HFFc6 (cell line): ENCODE results near the gene CELSR1. TPM values are rescaled to one million over a fixed set of nuclear protein-coding genes. Genes with fewer than 3 reads are reported as not detected.

ENCODE experiments used
- DNase-seq: peaks from one replicate; pipeline ENCODE4 v3.0.0-alpha.2; 2018
- H3K27ac Mint-ChIP-seq: 2 replicates; pipeline ENCODE4 v1.8.0; 2020; ENCODE audit warnings: mild to moderate bottlenecking, mixed read lengths
- H3K27me3 Mint-ChIP-seq: 2 replicates; pipeline ENCODE4 v1.8.0; 2021; ENCODE audit warnings: mild to moderate bottlenecking, moderate library complexity, mixed read lengths; ENCODE audit not compliant: insufficient read depth
- H3K36me3 Mint-ChIP-seq: 2 replicates; pipeline ENCODE4 v1.8.0; 2021; ENCODE audit warnings: low read depth, mixed read lengths
- H3K4me1 Mint-ChIP-seq: 2 replicates; pipeline ENCODE4 v1.8.0; 2020; ENCODE audit warnings: low read depth, mixed read lengths
- H3K4me3 Mint-ChIP-seq: 2 replicates; pipeline ENCODE4 v1.8.0; 2020; ENCODE audit warnings: mild to moderate bottlenecking, moderate library complexity, mixed read lengths
- H3K9me3 Mint-ChIP-seq: 2 replicates; pipeline ENCODE4 v1.8.0; 2020; ENCODE audit warnings: mild to moderate bottlenecking, mixed read lengths
- CTCF ChIP-seq: fragments of 200-600 bp; sonication (generic); IDR thresholded peaks from 2 replicates; pipeline ENCODE4 v1.5.0; 2021; ENCODE audit warnings: antibody characterized with exemption, mild to moderate bottlenecking
- total RNA-seq, 6 experiments: library from RNA; stranded (reverse); fragmentation: NEBNext Ultra II Directional; extraction: Animal tissue kit (Norgen Biotek cat#: 25700); gene quantifications; 2 replicates in 1 of 6; 3 replicates in 5 of 6; pipeline ENCODE4 v1.2.3, GENCODE V29; 2021

CELSR1 gene
- total RNA-seq, 6 experiments from 2014 or later, result 4.7 to 8.2 (median 6.5) TPM

DNA sequence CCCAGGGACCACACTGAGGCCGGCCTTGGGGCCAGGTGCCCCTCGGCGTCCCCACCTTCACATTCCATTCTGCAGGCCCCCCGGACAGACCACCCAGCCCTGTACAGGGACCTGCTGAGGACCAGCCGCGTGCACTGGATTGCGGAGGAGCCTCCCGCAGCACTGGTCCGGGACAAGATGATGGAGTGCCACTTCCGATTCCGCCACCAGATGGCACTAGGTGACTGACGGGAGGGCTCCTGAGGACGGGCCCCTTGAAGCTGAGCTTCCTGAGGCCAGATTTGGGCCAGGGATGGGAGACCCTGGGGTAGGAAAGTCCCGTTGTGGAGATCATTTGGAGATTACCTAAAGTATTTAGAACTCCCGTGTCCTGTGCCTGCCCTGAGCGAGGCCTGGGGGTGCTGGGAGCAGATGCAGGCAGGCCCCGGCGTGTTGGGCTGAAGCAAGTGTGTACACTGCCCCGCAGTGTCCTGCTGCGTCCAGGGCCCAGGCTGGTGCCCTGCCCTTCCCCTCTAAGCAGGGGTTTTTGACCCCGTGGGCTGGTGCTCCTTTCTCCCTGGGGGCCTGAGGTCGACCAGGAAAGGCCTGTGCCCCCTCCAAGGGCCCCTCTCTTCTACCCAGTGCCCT is 181.9 kb downstream of the CELSR1 start:
- Mint-ChIP-seq H3K27ac (no peak overlapping the region), H3K27me3 (peaks cover 4% of the 10 kb centered on the region), H3K4me3 (no peak overlapping the region), H3K9me3 (no peaks in the 10 kb centered on the region), H3K4me1 (peaks cover 2% of the 10 kb centered on the region; the same call in 1 of the 2 replicates), H3K36me3 (peaks cover 16% of the 10 kb centered on the region)
- peak; percentile 91 for TF ChIP-seq CTCF
- DNase-seq, result peak; percentile 24

GRCh38 chr22:46354993-46355305 is 182.5 kb downstream of the CELSR1 start:
- no peaks in the 10 kb centered on the region for H3K4me1 Mint-ChIP-seq
- H3K27me3 Mint-ChIP-seq, result peaks cover 4% of the 10 kb centered on the region
- peaks cover 16% of the 10 kb centered on the region for H3K36me3 Mint-ChIP-seq
- no peak overlapping the region for H3K4me3 Mint-ChIP-seq
- H3K9me3 Mint-ChIP-seq, result no peaks in the 10 kb centered on the region
- no peak for TF ChIP-seq CTCF
- DNase-seq, result no peak
- H3K27ac Mint-ChIP-seq, result no peak overlapping the region

DNA sequence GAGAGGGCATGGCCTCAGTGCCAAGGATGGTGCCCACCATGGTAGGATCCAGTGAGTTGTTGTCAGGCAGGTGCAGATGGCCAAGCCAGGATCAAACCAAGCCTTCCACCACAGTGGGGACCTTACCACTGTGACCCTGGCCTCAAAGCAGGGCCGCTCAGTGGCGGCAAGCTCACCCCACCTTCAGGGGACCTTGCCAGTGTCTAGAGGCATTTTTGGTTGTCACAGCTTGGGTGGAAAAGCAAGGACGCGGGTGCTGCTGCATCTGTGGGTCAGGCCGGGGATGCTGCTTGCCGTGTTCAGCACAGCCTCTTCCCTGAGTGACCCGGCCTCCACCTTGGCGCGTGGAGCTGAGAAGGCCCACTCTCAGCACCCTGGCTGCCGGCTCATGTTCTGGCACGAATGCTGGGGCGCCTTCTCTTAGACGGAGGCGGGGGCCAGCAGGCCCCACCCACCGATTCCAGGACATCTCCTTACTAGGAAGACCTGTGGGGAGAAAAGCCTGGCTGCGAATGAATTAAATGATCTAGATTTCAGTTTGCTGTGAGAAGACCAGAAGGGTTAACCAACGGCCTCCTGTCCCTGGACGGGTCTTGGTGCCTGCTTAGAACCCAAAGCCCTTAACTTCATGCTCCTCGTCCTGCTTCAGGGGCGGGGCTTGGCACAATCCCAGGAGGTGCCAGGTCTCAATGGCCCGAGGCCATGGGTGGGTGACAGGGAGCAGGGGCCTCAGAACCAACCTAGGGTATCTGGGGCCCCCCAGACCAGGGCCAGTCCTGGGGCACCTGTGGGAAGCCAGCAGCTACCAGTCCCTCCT is 183.0 kb downstream of the CELSR1 start:
- Mint-ChIP-seq H3K4me3 (no peak overlapping the region), H3K4me1 (no peaks in the 10 kb centered on the region), H3K27ac (no peak overlapping the region), H3K36me3 (peaks cover 16% of the 10 kb centered on the region), H3K27me3 (peaks cover 4% of the 10 kb centered on the region), H3K9me3 (no peaks in the 10 kb centered on the region)
- no peak for DNase-seq
- TF ChIP-seq CTCF, result no peak

DNA sequence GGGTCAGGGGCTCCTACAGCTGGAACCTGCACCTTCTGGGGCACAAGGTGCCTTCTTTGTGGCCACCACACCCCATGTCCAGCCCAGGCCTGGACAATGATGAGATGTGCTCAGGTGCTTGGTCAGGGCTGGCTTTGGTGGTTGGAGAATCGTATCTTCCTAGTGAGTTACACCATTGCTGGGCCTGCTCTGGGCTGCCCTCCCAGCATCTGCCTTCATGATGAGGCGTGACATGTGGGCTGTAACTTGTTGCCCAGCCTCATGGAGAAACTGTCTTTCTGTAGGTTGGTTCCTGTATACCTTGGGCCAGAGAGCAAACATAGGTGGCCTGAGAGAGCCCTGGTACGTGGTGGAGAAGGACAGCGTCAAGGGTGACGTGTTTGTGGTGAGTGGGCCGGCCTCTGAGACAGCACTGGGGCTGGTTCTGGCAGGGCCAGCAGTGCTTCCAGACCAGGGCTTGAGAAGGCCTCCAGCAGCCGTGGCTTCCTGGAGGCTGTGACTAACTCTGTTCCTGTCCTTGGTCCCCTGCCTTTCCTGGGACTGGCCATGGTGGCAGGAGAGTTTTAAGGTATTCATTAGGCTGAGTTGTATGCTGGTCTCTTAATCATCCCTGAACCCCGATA is 183.8 kb downstream of the CELSR1 start:
- no peak for TF ChIP-seq CTCF
- peak overlapping the region; percentile 17; the same call in 1 of the 2 replicates for H3K27ac Mint-ChIP-seq
- H3K36me3 Mint-ChIP-seq, result peaks cover 18% of the 10 kb centered on the region
- no peaks in the 10 kb centered on the region for H3K9me3 Mint-ChIP-seq
- no peak for DNase-seq
- no peaks in the 10 kb centered on the region for H3K4me1 Mint-ChIP-seq
- no peak overlapping the region for H3K4me3 Mint-ChIP-seq
- peaks cover 4% of the 10 kb centered on the region for H3K27me3 Mint-ChIP-seq

DNA sequence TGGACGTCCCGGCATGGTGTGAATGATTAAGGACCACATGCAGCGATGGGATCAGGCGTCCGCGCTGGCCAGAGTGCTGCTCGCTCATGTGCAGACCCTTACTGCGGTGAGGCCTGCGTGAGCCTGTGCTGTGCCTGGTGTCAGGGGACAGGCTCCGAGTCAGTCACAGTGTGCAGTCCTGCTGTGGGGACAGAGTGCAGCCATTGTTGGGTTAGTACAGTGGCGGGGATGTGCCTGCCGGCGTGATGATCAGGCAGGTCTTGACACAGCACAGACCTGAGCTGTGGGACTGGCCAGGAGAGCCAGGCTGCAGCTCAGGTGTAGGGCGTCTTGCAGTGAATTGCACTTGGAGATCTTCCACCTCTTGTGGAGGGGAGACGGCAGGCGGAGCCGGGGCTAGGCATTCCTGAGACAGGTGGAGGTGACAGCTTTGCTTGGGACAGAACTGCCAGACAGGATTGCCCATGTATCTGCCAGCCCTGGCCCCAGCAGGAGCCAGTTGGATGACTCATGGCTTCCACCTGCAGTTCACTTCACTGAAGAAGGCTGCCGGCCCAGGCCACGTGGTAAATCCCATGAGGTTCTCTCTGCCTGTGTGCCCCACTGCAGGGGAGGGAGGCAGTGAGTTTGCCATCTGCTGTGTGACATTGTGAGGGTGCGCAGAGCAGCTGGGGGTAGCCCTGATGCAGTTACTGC is 184.6 kb downstream of the CELSR1 start:
- Mint-ChIP-seq H3K4me1 (no peaks in the 10 kb centered on the region), H3K27me3 (peaks cover 2% of the 10 kb centered on the region; the same call in 1 of the 2 replicates), H3K36me3 (peaks cover 21% of the 10 kb centered on the region), H3K27ac (no peak overlapping the region), H3K9me3 (no peaks in the 10 kb centered on the region), H3K4me3 (no peak overlapping the region)
- no peak for DNase-seq
- TF ChIP-seq CTCF, result no peak
